ENCODE measurements around the gene FGFRL1.

Gene FGFRL1

GRCh38 chr4:1024882-1025545 is 13.6 kb downstream of the FGFRL1 start:
- no peak for DNase-seq

- no peak for DNase-seq
Measured at GRCh38 chr4:1026115-1026514, 14.7 kb downstream of the FGFRL1 start.

GRCh38 chr4:1027219-1027914 is 15.9 kb downstream of the FGFRL1 start:
- no peak for DNase-seq

- no peak for DNase-seq
Measured at GRCh38 chr4:1027915-1028238, 16.5 kb downstream of the FGFRL1 start.

- no peak for DNase-seq
Measured at GRCh38 chr4:1028574-1029220, 17.3 kb downstream of the FGFRL1 start.

GRCh38 chr4:1029529-1029928 is 18.1 kb downstream of the FGFRL1 start:
- DNase-seq = no peak

- DNase-seq = no peak
Measured at GRCh38 chr4:1030031-1030430, 18.6 kb downstream of the FGFRL1 start.

GRCh38 chr4:1030559-1030958 is 19.1 kb downstream of the FGFRL1 start:
- no peak for DNase-seq

GRCh38 chr4:1031346-1031745 is 19.9 kb downstream of the FGFRL1 start:
- DNase-seq = no peak

GRCh38 chr4:1031956-1032795 is 20.8 kb downstream of the FGFRL1 start:
- no peak for DNase-seq

GRCh38 chr4:1032861-1033260 is 21.4 kb downstream of the FGFRL1 start:
- DNase-seq = no peak

GRCh38 chr4:1033840-1034551 is 22.6 kb downstream of the FGFRL1 start:
- no peak for DNase-seq

- no peak for DNase-seq
Measured at GRCh38 chr4:1035510-1035909, 24.1 kb downstream of the FGFRL1 start.

GRCh38 chr4:1036095-1036494 is 24.7 kb downstream of the FGFRL1 start:
- no peak for DNase-seq

- no peak for DNase-seq
Measured at GRCh38 chr4:1036976-1037810, 25.8 kb downstream of the FGFRL1 start.

- no peak for DNase-seq
Measured at GRCh38 chr4:1038948-1039492, 27.6 kb downstream of the FGFRL1 start.

- DNase-seq = no peak
Measured at GRCh38 chr4:1039493-1040343, 28.3 kb downstream of the FGFRL1 start.

- DNase-seq = no peak
Measured at GRCh38 chr4:1040344-1041146, 29.1 kb downstream of the FGFRL1 start.

GRCh38 chr4:1041147-1041935 is 29.9 kb downstream of the FGFRL1 start:
- DNase-seq = no peak
